Neural cell (in vitro differentiated cells): Measurements from ENCODE around the gene PDXDC1. TPM values are rescaled to one million over a fixed set of nuclear protein-coding genes. Genes with fewer than 3 reads are reported as not detected.

Experiments
- H2AFZ ChIP-seq: fragments of 200-600, 300-800 bp; sonication (generic), shearing (Covaris generic); 2 replicates; pipeline ENCODE4 v1.6.0; 2014; ENCODE audit warnings: low read depth, mild to moderate bottlenecking, antibody characterized with exemption, low read length, moderate library complexity
- H3F3A ChIP-seq: fragments of 200-600 bp; shearing (Covaris generic); 2 replicates; pipeline ENCODE4 v1.6.1; 2016; ENCODE audit warnings: mild to moderate bottlenecking, moderate library complexity, mixed read lengths, antibody characterized with exemption, low read length; ENCODE audit not compliant: insufficient read depth, poor library complexity, severe bottlenecking
- H3K27ac ChIP-seq: fragments of 200-600, 300-800 bp; sonication (generic), shearing (Covaris generic); 2 replicates; pipeline ENCODE4 v1.5.1; 2014; ENCODE audit warnings: mild to moderate bottlenecking, low read length, moderate library complexity
- H3K27me3 ChIP-seq: fragments of 300-800, 200-600 bp; sonication (generic), shearing (Covaris generic); 2 replicates; pipeline ENCODE4 v1.6.0; 2014; ENCODE audit warnings: mild to moderate bottlenecking, low read depth, low read length, moderate library complexity; ENCODE audit not compliant: insufficient read depth
- H3K36me3 ChIP-seq: fragments of 300-800, 200-600 bp; sonication (generic), shearing (Covaris generic); 2 replicates; pipeline ENCODE4 v1.5.1; 2014; ENCODE audit warnings: mild to moderate bottlenecking, antibody characterized with exemption, low read length, moderate library complexity; ENCODE audit not compliant: insufficient read depth
- H3K4me2 ChIP-seq: fragments of 300-800, 200-600 bp; sonication (generic), shearing (Covaris generic); 2 replicates; pipeline ENCODE4 v1.6.0; 2014; ENCODE audit warnings: mild to moderate bottlenecking, low read length
- H3K4me3 ChIP-seq: fragments of 300-800, 200-600 bp; sonication (generic), shearing (Covaris generic); 2 replicates; pipeline ENCODE4 v1.5.1; 2014; ENCODE audit warnings: mild to moderate bottlenecking, low read length, moderate library complexity
- H3K79me2 ChIP-seq: fragments of 200-600 bp; shearing (Covaris generic); replicated peaks from 2 replicates; pipeline ENCODE4 v1.6.0; 2014; ENCODE audit warnings: mild to moderate bottlenecking, low read length, moderate library complexity; ENCODE audit not compliant: insufficient read depth
- H3K9ac ChIP-seq: fragments of 300-800, 200-600 bp; sonication (generic), shearing (Covaris generic); 2 replicates; pipeline ENCODE4 v1.6.1; 2016; ENCODE audit warnings: mild to moderate bottlenecking, low read length, mixed read lengths
- H3K9me2 ChIP-seq: fragments of 200-600 bp; shearing (Covaris generic); 2 replicates; pipeline ENCODE4 v1.6.1; 2016; ENCODE audit warnings: mild to moderate bottlenecking, low read length, mixed read lengths; ENCODE audit not compliant: insufficient read depth
- H3K9me3 ChIP-seq: fragments of 200-600, 300-800 bp; sonication (generic), shearing (Covaris generic); 2 replicates; pipeline ENCODE4 v1.6.1; 2016; ENCODE audit warnings: mild to moderate bottlenecking, mixed run types, low read length, moderate library complexity, mixed read lengths
- H4K20me1 ChIP-seq: fragments of 200-600 bp; shearing (Covaris generic); 2 replicates; pipeline ENCODE4 v1.6.1; 2016; ENCODE audit warnings: mild to moderate bottlenecking, mixed run types; ENCODE audit not compliant: insufficient read depth
- EP300 ChIP-seq: fragments of 450-650 bp; conservative IDR thresholded peaks from 2 replicates; pipeline ENCODE4 v1.6.1; 2014; ENCODE audit warnings: antibody characterized with exemption, mild to moderate bottlenecking, moderate library complexity; ENCODE audit not compliant: poor library complexity, severe bottlenecking
- EZH2 ChIP-seq: fragments of 200-600, 300-800 bp; shearing (Covaris generic), sonication (generic); IDR thresholded peaks from 2 replicates; pipeline ENCODE4 v1.6.1; 2014; ENCODE audit warnings: antibody characterized with exemption, low read length, borderline replicate concordance, mild to moderate bottlenecking; ENCODE audit not compliant: insufficient read depth, poor library complexity, severe bottlenecking
- MXI1 ChIP-seq: fragments of 450-650 bp; conservative IDR thresholded peaks from 2 replicates; pipeline ENCODE4 v1.6.1; 2014; ENCODE audit warnings: antibody characterized with exemption, mild to moderate bottlenecking; ENCODE audit not compliant: poor library complexity, severe bottlenecking
- POLR2AphosphoS5 ChIP-seq: IDR thresholded peaks from 2 replicates; pipeline ENCODE4 v1.6.1; 2012
- RAD21 ChIP-seq: fragments of 450-650 bp; conservative IDR thresholded peaks from 2 replicates; pipeline ENCODE4 v1.6.1; 2014; ENCODE audit warnings: antibody characterized with exemption, mild to moderate bottlenecking, moderate library complexity
- SMC3 ChIP-seq: fragments of 450-650 bp; conservative IDR thresholded peaks from 2 replicates; pipeline ENCODE4 v1.6.1; 2014; ENCODE audit warnings: antibody characterized with exemption, mild to moderate bottlenecking, moderate library complexity; ENCODE audit not compliant: poor library complexity
- TAF1 ChIP-seq: IDR thresholded peaks from 2 replicates; pipeline ENCODE4 v1.6.1; 2012; ENCODE audit warnings: low read depth
- polyA plus RNA-seq: library from polyadenylated mRNA; depleted of rRNA; stranded (reverse); fragments of >200 nt; gene quantifications from 2 replicates; pipeline ENCODE4 v1.2.3, GENCODE V29; 2014
- TF ChIP-seq, protein P1 (sequence below): IDR thresholded peaks from 2 replicates; pipeline ENCODE4 v1.6.1; 2012; ENCODE audit warnings: borderline replicate concordance
- TF ChIP-seq, protein P2 (sequence below): fragments of 450-650 bp; IDR thresholded peaks from 2 replicates; pipeline ENCODE4 v1.5.1; 2014; ENCODE audit warnings: antibody characterized with exemption, mild to moderate bottlenecking, moderate library complexity; ENCODE audit not compliant: poor library complexity, severe bottlenecking

Gene PDXDC1
- polyA plus RNA-seq, 1 donor from 2014 or later = 69.9 TPM

DNA sequence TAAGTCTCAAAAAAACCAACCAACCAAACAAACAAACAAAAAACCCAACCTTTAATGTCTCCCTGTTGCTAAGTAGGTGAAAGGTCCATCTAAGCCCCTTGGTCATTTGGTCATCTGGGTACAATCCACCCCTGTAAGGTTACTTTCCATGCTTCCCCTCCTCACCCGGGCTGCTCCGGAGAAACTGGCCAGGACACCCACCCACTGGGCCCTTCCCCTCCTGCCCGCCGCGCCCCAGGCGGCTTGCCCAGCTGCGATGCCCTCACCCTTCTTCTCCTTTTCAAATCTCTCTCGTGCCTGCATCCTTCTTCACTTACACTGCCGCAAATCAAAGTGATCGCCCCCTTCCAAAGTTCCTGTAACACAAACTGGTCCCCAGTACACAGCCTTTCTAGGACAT is 79.1 kb downstream of the PDXDC1 start:
- Histone ChIP-seq H3K36me3 (no peaks in the 10 kb centered on the region), H3K27me3 (no peaks in the 10 kb centered on the region), H3K9ac (no peak overlapping the region), H3K9me2 (no peaks in the 10 kb centered on the region), H3F3A (no peaks in the 10 kb centered on the region), H3K79me2 (peaks cover 4% of the 10 kb centered on the region), H3K27ac (no peak overlapping the region), H3K4me3 (no peak overlapping the region), H4K20me1 (no peaks in the 10 kb centered on the region), H2AFZ (no peak overlapping the region), H3K4me2 (no peak overlapping the region), H3K9me3 (no peaks in the 10 kb centered on the region)
- no peak for TF ChIP-seq MXI1
- TF ChIP-seq TAF1 = no peak
- TF ChIP-seq EZH2 = no peak
- TF ChIP-seq SMC3 = no peak
- TF ChIP-seq EP300 = no peak
- TF ChIP-seq RAD21 = no peak
- TF ChIP-seq, protein P1, sequence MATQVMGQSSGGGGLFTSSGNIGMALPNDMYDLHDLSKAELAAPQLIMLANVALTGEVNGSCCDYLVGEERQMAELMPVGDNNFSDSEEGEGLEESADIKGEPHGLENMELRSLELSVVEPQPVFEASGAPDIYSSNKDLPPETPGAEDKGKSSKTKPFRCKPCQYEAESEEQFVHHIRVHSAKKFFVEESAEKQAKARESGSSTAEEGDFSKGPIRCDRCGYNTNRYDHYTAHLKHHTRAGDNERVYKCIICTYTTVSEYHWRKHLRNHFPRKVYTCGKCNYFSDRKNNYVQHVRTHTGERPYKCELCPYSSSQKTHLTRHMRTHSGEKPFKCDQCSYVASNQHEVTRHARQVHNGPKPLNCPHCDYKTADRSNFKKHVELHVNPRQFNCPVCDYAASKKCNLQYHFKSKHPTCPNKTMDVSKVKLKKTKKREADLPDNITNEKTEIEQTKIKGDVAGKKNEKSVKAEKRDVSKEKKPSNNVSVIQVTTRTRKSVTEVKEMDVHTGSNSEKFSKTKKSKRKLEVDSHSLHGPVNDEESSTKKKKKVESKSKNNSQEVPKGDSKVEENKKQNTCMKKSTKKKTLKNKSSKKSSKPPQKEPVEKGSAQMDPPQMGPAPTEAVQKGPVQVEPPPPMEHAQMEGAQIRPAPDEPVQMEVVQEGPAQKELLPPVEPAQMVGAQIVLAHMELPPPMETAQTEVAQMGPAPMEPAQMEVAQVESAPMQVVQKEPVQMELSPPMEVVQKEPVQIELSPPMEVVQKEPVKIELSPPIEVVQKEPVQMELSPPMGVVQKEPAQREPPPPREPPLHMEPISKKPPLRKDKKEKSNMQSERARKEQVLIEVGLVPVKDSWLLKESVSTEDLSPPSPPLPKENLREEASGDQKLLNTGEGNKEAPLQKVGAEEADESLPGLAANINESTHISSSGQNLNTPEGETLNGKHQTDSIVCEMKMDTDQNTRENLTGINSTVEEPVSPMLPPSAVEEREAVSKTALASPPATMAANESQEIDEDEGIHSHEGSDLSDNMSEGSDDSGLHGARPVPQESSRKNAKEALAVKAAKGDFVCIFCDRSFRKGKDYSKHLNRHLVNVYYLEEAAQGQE = no peak
- no peak for TF ChIP-seq POLR2AphosphoS5
- TF ChIP-seq, protein P2, sequence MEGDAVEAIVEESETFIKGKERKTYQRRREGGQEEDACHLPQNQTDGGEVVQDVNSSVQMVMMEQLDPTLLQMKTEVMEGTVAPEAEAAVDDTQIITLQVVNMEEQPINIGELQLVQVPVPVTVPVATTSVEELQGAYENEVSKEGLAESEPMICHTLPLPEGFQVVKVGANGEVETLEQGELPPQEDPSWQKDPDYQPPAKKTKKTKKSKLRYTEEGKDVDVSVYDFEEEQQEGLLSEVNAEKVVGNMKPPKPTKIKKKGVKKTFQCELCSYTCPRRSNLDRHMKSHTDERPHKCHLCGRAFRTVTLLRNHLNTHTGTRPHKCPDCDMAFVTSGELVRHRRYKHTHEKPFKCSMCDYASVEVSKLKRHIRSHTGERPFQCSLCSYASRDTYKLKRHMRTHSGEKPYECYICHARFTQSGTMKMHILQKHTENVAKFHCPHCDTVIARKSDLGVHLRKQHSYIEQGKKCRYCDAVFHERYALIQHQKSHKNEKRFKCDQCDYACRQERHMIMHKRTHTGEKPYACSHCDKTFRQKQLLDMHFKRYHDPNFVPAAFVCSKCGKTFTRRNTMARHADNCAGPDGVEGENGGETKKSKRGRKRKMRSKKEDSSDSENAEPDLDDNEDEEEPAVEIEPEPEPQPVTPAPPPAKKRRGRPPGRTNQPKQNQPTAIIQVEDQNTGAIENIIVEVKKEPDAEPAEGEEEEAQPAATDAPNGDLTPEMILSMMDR = no peak

DNA sequence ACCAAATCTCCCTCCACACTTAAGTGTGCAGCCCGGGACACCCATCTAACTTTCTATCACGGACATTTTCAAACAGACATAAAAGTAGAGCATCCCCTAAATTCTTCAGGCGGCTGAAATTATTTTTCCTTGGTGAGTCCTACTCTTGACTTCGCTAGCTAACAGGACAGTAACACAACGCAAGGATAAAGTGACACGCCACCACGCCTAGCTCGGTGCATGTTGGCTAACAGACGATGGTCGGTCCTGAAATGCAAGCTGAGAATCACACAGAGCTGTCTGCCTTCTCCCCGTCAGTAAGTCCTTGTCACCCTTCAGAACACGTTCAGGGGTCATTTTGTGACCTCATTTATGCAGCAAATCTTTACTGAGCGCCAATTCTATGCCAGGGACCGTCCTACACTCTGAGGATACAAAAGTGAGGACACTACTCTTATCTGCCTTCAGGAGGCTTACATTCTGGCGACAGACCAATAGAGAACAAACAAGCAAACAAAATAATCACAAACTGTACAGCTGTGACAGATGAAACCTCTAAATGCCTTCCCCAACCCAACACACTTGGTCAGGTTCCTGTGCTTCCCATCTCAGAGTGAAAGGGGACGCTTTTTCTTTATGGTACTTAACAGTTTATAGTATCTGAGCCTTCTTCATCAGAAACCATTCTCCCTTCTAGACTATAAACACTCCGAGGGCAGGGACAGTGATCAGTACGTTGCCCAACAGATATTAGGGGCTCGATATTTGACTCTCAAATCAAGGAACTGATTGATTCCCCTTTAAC is 79.7 kb downstream of the PDXDC1 start:
- no peaks in the 10 kb centered on the region for H3K27me3 ChIP-seq
- H3F3A ChIP-seq = no peaks in the 10 kb centered on the region
- no peak overlapping the region for H2AFZ ChIP-seq
- peak overlapping the region; percentile 51 for H3K4me2 ChIP-seq
- H3K4me3 ChIP-seq = peak overlapping the region; percentile 90
- no peaks in the 10 kb centered on the region for H3K36me3 ChIP-seq
- H4K20me1 ChIP-seq = no peaks in the 10 kb centered on the region
- peak overlapping the region; percentile 62 for H3K9ac ChIP-seq
- no peaks in the 10 kb centered on the region for H3K9me3 ChIP-seq
- TF ChIP-seq, protein P1 = no peak
- TF ChIP-seq TAF1 = no peak
- TF ChIP-seq SMC3 = no peak
- TF ChIP-seq, protein P2 = no peak
- no peak for TF ChIP-seq EP300
- no peak for TF ChIP-seq EZH2
- no peak for TF ChIP-seq RAD21
- no peak for TF ChIP-seq MXI1
- no peak for TF ChIP-seq POLR2AphosphoS5
- H3K27ac ChIP-seq = no peak overlapping the region
- H3K79me2 ChIP-seq = peaks cover 4% of the 10 kb centered on the region
- no peaks in the 10 kb centered on the region for H3K9me2 ChIP-seq
